ENCODE data around the gene CCDC182.

CCDC182 gene

DNA sequence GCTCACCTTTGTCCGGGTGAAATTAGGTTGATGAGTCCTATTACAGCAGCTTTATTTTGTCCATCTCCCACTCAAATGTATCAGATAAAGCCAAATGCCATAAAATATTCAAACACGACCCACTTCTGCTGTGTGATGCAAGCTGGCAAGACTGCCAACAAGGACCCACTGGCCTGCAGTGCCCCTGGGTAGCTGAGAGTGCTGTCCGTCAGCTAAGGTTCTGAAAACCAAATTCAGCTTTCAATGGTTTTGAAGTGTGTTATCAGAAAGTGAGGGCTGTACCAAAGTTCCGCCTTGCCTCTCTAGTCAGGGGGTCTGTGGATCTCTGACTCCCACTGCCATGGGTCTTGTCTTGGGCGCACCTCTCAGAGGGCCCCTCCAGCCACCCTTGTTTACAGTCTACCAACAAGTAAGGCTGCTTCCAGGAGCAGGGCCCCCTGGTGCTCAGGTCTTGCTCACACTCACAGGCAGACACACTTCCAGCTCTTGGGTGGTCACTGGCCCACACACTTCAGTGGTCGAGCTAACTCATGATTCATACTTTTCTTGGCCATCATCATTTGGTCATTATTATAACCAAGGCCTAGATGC is 10.5 kb upstream of the CCDC182 start:
- DNase-seq, result no peak

DNA sequence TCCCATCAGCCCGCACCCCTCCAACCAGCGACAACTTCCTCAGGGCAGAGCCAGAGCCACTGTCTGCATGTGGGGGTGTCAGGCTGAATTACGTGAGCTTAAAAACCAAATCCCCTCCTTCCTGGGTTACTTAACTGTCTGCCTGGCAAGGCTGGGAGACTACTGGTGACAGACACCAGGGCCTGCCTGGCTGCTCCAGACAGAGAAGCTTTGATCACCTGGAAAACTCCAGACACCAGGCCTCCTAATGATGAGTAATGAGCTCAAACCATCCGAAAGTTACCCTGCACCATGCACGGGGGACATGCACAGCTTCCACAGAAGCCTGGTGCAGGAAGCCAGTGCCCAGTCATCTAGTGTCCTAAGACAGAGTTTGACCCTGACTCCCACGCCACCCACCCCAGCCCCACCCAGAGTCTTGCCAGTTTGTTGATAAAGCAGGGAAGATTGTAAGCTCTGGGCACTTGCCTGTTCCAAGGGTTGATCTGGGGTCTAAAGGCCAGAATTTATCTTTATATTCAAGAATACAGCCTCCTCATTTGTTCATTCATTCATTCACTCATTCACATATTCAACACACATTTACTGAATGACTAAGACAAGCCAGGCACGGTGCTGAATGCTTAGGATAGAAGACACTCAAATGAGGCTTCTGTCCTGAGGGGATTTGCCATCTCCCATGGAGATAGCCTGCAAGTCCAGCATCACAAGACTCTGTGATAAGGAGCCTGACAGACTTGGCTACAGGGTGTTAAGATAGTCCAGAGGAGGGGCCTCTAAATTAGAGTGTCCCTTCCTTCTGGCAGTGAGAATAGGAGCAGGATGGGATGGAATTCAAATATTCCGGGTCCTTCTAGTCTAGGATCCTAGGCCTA is 7.2 kb upstream of the CCDC182 start:
- DNase-seq, result no peak

GRCh38 chr17:57751348-57751971 is 6.4 kb upstream of the CCDC182 start:
- DNase-seq, result no peak

DNA sequence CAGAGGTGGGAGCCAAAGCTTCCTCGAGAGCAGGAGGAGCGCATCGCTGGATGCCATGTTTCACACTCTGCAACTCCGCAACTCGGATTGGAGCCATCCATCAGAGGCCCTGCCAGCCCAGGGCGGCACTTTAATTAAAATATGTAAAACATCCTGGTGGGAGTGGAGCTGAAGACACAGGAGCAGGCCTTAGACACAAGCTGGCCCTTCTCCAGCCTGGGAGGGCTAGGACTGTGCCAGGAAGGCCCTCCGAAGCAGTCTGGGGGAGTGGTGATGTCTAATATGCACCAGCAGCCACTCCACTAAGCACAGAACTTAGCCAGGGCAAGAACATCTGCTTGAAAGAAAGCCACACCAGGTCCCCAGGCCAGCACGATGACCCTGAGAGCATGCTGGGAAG is 5.8 kb upstream of the CCDC182 start:
- no peak for DNase-seq

DNA sequence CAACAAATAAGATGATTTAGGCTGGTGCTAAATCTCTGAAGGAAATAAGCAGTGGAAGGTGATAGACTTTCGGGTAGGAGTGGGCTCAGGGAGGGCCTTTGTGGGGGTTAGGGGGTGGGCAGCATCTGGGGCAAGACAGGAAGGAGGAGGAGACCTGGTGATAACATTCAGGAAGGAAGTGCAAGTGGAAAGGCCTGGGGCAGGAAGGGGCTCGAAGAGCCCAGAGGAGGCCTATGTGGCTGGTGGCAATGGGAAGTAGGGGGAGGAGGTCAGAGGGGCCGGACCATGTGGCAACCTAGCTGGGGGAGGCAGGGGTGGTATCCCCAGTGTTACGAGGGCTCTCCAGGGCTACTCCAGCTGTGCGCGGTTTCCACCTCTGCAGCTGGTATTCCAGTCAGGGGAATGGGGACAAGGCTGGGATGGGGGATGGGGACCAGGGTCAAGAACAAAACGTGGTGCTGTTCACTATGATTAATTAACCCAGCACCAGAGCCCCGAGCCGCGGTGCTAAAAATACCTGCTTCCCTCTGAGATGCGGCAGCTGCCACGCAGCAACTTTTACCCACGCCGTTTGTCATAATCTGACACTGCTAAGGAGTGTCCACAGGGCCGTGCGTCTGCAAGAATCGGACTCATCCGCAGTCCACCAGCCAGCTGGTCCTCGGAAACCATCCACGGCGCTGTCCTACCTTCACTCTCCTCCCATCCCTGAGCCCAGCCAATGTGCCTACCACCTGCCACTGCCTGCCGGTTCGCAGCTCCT is 5.2 kb upstream of the CCDC182 start:
- DNase-seq, result no peak

- no peak for DNase-seq
Measured at GRCh38 chr17:57749701-57750100, 4.6 kb upstream of the CCDC182 start.

DNA sequence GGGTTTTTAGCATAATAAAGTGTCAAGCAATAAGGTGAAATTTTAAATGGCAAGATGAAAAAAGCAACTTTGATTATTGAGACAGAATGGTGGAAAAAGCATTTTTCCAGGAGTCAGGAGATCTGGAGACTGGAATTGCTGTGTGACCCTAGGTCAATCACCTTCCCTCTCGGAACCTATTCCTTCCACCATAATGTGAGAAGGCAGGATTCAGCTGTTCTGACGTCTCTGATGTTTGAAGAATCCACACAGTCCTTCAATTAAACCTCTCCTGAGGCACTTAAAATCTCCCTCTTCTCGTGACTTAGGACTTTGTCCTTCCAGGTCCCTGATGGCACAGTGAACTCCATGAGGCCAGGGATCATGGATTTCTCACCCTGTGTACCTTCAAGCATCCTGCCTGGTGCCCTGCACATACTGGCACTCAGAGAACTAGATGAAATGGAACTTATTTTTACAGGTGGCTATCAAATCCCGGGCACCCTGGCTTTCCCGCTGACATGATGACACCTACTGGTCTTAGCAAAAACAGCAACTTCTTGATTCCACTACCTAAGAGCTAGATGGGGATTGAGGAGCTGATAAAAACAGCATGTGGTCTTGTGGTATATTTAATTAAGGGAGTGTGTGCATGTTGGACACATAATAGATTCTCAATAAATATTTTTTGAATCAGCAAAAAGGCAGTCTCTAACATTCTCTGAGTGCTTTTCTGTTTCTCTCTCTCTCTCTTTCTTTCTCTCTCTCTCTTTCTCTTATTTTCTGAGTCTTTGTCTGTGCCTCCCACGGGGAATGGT is 2.3 kb upstream of the CCDC182 start:
- peak; percentile 48 for DNase-seq

DNA sequence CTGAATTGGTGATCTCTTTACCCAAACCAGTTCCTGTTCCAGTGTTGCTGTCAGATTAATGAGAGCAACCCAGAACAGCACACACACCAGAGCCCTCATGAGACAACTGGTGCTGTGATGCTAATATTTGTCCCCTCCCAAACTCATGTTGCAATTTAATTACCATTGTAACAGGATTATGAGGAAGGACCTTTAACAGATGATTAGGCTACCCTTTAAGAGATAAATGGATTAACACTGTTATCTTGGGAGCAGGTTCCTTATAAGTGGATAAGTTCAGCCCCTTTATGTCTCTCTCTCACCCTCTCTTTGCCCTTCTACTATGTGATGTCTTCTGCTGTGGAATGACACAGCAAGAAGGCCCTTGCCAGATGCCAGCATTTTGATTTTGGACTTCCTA is 1.1 kb upstream of the CCDC182 start:
- DNase-seq, result no peak

DNA sequence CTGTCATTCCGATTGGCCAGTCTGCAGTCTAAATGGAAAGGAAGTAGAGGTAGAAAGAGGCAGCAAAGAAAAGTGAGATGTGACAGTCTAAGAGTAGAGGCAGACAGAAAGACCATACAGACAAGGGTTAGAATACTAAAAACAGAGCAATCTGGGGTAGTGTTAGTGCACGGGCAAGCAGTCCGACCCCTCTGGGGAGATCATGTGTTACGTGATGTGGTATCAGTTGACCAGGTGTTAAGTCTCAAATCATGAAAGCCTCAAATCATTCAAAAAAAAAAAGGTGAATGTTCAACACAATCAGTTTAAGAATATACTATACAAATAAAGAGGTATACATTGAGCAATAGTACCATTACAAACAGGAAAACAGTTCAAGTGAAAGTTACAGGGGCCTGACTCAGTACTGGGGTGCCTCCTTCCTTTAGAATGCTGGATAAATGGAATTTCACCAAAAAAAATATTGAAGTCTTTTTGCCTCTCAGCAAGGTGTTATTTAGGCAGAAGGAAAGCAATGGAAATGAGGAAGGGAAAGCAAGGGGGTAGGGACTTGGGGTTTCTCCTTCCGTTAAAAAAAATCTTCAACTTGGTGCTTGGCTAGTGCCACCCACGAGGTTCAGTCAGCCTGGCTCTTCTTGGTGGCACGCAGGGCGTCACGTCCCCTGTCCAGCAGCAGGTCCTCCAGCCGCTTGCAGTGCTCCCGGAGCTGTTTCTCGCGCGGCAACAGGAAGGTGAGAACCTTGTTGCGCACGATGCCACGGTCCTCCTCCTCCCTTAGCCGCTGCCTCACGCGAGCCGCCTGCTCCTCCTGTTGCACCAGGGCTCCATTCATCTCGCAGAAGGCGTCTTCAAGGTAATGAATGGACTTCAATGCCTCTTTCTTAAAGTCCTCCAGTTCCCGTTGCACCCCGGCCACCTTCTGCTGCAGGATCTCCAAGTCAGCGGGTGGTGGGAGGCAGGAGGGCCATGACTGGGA is 616 bp downstream of the CCDC182 start:
- no peak for DNase-seq

- DNase-seq, result no peak
Measured at GRCh38 chr17:57740235-57740528, 4.9 kb downstream of the CCDC182 start.

GRCh38 chr17:57739402-57740234 is 5.5 kb downstream of the CCDC182 start:
- peak; percentile 18 for DNase-seq

GRCh38 chr17:57737450-57737849 is 7.6 kb downstream of the CCDC182 start:
- DNase-seq, result no peak

DNA sequence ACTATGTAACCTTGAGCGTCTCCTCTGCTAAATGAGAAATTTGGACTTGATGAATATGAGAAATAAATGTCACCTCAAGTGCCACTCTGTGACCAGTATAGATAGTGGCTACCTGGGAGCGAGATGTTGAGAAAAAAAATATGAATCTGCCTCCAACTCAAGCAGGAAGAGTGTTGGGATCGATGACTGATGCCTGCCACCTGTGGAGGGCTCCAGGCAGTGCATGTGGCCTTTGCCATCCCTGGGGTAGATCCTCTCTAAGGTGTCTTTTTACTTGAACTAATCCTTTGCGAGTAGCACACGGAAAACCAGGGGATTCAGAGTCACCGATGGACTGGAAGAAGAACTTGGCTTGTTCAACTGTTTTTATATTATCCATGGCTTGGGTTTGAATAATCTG is 9.4 kb downstream of the CCDC182 start:
- DNase-seq, result no peak

GRCh38 chr17:57735230-57735629 is 9.9 kb downstream of the CCDC182 start:
- DNase-seq, result no peak

- DNase-seq, result no peak
Measured at GRCh38 chr17:57733085-57733484, 12.0 kb downstream of the CCDC182 start.

DNA sequence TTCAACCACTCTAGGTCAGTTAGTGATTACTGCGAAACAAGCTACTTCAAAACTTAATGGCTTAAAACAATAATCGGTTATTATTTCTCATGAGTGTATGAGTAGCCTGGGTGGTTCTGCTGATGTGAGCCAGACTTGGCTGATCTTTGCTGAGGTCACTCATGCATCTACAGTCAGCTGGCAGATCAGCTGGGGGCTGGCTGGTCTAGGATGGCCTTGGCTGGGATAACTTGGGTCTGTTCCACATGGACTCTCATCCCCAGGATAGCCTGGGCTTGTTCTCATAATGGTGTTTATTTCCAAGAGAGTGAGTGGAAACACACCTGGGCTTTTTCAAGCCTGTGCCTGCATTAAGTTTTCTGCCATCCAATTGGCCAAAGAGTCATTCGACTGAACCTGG is 13.0 kb downstream of the CCDC182 start:
- DNase-seq, result no peak

DNA sequence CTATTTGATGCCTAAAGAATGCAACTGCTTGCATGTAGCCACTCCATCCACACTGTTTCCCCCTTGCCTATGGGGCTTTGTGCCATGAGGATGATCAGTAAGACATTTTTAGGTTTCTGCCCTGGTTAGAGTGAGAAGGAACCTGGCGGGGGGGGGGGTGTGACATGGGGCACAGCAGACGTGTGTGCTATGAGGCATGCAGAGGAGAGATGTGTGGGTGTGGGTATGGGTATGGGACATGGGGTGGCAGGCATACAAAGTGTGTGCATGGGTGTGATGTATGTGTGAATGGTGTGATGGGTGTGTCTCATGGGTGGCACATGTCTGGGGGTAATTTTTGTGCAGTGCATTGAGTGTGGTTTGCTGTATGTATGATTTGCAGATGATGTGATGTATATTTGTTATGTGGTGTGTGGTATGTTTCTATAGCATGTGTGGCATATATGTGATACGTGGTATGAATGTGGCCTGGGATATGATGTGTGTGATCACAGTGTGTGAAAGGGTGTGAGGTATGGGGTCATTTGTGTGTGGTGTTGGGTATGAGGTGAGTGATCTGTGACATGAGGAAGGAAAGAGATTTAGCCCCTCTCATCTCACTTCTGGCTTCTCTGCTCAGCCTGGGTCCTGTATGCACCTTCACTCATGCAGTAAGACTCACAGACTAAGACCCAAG is 14.9 kb downstream of the CCDC182 start:
- no peak for DNase-seq

- DNase-seq, result no peak
Measured at GRCh38 chr17:57727630-57728175, 17.4 kb downstream of the CCDC182 start.

DNA sequence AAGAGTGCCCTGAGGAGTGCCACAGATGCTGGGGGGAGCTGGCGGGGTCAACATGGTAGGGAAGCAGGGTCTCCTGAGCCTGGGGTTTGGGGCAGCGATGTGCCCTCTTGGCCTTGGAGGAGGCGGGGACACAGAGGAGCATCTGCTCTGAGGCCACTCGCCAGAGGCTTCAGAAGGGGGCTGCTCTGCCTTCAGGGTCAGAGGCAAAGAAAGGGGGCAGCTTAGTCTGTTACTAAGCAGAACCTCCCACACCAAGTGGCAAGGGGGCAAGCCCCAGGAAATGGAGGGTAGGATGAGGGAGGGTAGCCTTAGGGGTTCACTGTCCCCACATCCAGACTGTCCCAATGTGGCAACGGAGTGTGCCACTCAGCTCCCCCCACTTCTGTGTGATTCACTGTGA is 18.3 kb downstream of the CCDC182 start:
- no peak for DNase-seq

All from SHP77 treated with DMSO at 0.1 percent for 48 hours (cell line).